HS-27A (cell line): Measurements from ENCODE around the gene RSPH6A.

Experiments
- DNase-seq: peaks from one replicate; pipeline ENCODE4 v3.0.0-alpha.2; 2012; ENCODE audit warnings: low read depth, missing footprints

The RSPH6A gene

DNA sequence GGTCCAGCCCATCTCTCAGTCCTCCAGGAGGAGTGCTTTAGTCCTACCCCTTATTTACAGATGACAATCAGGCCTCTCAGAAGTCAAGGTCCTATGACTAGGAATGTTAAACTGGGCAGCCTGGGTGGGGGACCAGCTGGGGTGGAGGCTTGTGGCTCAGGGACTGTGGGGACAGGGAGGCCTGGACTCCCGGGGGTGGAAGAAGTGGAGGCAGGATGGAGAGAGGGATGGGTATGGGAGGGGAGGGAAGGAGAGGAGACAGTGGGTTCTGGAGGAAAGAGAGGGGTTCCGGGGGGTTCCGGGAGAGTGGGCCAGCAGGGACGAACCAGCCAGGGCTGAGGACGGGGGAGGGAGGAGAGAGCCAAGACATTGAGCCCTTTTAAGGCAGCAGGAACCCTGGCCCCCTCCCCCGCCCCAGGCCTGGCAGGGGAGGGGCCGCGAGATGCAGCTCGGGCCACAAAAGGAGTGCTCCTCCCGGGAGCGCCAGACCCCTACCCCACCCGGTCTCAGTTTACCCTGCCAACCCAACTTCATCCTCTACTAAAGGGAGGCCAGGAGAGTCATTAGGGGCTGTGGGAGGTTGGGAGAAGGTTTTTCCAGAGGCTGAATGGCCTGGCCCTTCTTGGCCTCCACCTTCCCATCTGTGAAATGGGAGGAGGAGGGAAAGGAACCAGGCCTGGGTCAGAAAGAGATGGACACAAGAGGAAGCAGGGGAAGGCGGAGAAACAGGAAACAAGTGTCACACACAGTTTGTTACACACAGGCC, 34.5 kb downstream of the RSPH6A start:
- DNase-seq: no peak

DNA sequence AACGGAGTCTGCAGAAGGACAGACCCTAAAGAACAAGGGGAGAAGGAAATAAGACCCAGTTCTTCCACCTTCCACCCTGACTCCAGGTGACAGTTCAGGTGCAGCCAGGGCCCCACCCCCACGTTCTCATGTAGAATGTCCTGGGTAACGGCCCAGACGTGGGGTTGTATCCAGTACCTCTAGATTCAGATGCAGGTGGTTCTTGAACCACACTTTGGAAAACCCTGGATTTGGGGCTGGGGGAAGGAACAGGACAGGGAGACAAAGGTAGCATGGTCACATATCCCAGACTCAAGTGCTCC, 35.0 kb downstream of the RSPH6A start:
- DNase-seq: no peak

DNA sequence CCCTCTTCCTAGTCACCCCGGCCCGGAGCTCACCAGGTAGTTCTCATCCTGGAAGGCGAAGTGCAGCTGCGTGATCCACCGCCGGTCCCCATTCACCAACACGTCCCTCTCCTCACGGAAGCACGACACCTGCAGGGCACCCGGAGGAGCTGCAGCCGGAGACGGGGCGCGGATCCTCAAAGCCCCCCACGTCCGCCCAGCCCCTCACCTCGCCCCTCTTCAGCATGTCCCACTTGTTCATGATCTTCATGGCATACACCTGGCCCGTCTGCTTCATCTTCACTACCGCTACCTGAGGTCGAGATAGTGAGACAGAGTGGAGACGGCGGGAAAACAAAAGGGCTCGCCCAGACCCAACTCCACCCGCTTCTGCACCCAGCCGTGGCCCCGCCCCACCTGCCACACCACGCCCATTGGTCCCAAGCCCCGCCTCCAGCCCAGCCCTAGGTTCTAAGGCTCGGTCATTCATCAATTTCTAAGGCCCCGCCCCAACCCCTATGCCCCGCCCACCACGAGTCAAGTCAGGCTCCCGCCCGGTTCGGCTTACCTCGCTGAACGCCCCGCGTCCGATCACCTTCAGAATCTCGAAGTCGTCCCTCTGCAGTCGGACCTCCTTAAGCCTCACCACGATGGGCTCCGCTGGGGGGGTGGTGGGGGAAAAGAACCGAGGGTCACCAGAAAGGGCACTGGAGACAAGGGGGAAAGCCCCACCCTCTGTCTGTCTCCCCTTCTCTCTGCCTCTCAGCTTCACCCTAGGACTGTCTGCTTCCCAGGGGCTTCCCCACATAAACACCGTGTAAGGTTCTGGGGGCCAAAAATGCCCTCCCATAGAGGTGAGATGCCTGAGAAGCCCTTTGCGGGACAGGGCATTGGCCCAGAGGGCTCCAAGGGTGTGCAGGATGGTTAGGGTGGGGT, 35.6 kb downstream of the RSPH6A start:
- DNase-seq: no peak

DNA sequence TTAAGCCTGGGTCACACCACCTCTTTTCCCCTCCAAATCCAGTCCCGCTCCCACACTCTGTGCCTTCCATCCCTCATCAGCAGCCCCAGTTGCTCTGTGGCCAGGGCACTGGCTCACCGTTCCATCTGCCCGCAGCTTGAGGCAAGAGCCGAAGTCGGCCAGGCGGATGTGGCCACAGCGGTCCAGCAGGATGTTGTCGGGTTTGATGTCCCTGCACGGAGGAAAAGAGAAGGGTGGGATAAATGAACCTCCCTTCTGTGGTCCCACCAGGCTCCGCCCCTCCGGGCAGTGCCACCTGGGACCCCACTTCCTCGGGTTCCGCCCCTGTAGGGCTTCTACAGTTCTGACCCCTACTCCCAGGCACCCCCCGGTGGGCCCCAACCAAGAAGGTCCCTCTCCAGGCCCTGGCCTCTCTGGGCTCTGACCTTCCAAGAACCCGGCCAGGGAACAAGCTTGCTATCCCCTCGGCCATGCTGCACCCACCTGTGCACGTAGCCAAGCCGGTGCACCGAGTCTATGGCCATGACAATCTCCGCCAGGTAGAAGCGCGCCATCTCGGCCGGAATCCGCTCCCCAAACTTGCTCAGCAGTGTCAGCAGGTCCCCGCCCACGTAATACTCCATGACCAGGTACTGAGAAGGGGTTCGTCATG, 37.0 kb downstream of the RSPH6A start:
- no peak for DNase-seq

DNA sequence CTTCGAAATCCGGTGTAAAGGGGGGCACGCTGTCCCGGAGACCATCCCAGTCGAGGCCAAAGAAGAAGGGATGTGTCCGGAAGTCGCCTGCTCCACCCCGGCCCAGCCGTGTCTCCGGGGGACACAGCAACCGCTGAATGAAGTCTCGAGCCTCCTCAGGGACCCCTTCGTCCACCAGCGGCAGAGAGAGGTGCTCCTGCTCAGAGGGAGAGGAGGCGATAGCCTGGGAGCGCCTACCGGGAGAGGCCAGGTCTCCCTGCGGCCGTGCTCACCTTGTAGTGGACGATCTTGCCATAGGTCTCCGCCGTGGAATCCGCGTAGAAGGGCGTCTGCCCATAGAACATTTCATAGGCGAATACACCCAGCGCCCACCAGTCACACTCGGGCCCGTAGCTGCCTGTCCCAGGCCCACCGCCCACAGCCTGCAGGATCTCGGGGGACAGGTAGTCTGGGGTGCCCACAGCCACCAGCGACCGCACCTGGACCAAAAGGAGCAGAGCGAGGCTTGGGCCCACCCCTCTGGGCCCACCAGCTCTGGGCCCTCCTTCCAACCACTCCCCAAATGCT, 37.6 kb downstream of the RSPH6A start:
- DNase-seq: no peak

DNA sequence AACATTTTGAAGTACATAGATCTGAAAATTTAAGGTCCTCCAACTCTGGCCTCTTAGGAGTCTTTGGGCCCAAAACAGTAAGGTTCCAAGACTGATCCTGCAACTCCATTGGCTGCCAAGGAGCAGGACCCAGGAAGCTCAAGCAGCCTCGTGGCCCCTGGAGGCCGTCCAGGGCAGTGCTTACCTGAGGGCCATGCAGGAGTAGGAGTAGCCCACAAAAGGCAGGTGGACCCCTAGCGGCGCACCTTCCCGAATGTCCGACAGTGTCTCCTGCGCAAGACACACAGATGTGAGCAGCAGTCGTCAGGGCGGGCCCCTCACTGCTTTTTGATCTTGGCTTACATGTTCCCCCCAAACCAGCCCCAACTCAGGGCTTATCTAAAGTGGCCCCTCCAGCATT, 40.3 kb downstream of the RSPH6A start:
- DNase-seq: no peak

DNA sequence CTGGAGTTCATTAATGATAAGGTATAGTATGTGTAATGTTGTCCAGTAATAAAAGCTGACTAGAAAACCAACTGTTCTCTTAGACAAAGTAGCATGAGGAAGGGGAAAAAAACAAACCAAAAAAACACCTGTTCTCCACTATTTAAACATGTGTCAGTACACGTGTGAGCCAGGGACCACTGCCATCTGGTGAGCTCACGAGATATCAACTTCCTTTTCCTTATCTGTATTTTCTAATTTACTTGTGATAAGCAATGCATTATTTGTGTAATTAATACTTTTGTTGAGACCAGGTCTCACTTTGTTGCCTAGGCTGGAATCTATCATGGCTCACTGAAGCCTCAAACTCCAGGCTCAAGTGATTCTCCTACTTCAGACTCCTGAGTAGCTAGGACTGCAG, 41.7 kb downstream of the RSPH6A start:
- DNase-seq: no peak

DNA sequence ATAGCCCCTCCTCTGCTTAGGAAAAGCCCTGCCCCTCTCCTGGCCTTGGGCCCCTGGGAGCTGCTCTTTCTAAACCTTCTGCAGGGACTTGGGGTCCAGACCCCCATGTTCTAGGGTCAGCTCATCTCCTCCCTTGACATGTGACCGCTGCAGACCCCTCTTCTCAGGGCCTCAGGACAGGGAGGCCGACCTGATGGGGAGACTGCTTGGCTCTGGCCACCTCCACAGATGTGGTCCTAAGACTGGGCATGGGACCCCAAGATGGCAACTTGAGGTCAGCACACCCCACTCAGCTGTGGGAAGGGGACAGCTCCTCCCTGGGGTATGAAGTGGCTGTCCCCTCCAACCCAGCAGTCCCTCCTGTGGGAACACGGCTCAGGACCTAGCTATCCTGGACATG, 42.2 kb downstream of the RSPH6A start:
- DNase-seq: no peak

DNA sequence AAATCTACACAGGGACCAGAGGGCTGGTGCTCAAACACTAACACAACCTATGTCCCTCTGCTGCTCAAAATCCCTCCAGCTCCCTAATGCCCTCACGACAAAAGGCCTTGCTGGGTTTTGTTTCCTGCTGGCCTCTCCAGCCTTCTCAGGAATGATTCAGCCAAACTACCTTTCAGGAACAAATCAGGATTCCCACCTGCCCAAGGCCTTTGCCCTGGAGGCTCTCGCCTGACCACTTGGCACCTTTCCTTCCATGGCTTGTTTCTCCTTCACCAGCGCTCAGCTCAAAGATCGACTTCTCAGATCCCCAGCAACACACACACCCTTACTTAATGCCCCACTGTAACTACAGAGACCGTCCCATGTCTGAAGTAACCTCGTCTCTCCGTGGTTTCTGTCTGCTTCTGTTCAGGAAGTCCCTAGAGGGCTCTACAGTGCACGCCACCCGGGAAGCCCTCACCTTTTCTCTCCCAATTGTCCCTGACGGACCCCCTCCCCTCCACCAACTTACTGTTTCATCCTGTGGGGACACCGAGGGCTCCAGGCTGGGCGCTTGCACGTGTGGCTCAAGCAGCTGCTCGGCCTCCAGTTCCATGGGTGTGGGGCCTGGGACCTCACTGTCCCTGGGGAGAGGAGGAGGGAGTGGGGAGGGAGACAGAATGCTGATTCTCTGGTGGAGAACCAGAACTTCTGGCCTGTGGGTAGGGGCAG, 42.8 kb downstream of the RSPH6A start:
- no peak for DNase-seq

DNA sequence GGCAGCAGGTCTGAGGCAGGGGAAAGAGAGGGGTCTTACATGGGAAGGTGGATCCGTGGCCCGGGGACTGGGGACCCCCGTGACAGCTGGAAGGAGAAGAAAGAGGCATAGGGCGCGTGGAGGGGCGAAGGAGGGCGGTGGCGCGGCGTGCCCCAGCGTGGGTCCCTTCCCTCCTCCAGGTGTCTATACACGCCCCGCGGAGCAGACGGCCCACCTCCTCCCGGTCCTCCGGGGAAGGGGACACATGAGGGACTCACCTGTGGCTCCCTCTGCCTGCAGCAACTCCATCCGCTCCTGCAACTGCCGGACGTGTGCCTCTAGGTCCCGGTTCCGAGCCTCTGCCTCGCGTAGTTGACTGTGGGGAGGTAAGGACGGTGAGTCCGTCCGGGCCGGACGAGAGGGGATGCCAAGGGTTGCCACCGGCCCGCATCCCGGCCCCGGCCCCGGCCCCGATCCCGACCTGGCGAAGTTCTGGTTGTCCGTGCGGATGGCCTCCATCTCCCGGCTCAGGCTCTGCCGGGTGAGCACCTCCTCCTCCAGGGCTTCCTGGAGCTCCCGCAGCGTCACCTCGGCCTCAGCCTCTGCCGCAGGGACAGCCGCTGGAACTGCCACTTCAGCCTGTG, 43.7 kb downstream of the RSPH6A start:
- DNase-seq: no peak

DNA sequence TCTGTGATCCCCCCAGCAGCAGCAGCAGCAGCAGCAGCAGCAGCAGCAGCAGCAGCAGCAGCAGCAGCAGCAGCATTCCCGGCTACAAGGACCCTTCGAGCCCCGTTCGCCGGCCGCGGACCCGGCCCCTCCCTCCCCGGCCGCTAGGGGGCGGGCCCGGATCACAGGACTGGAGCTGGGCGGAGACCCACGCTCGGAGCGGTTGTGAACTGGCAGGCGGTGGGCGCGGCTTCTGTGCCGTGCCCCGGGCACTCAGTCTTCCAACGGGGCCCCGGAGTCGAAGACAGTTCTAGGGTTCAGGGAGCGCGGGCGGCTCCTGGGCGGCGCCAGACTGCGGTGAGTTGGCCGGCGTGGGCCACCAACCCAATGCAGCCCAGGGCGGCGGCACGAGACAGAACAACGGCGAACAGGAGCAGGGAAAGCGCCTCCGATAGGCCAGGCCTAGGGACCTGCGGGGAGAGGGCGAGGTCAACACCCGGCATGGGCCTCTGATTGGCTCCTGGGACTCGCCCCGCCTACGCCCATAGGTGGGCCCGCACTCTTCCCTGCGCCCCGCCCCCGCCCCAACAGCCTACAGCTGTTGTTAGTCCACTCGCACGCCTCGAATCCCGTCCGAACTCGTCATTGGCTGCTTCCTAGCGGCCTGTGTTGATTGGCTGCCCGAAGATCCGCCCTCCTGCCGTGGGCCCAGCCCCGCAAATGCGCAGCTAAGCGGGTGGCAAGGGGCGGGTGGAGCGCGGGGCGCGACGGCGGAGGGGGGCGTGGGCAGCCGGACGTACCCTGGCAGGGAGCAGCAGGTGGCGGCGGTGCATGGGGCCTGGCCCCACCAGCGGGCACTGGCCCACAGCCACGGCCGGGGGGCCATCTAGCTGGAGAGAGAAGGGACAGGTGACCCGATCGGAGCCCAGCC, 44.7 kb downstream of the RSPH6A start:
- peak; percentile 67 for DNase-seq

DNA sequence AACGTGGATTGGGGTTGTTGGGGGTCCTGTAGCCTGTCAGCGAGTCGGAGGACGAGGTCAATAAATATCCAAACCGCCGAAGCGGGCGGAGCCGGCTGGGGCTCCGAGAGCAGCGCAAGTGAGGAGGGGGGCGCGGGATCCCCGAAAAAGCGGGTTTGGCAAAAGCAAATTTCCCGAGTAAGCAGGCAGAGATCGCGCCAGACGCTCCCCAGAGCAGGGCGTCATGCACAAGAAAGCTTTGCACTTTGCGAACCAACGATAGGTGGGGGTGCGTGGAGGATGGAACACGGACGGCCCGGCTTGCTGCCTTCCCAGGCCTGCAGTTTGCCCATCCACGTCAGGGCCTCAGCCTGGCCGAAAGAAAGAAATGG, 45.3 kb downstream of the RSPH6A start:
- DNase-seq: peak; percentile 42

DNA sequence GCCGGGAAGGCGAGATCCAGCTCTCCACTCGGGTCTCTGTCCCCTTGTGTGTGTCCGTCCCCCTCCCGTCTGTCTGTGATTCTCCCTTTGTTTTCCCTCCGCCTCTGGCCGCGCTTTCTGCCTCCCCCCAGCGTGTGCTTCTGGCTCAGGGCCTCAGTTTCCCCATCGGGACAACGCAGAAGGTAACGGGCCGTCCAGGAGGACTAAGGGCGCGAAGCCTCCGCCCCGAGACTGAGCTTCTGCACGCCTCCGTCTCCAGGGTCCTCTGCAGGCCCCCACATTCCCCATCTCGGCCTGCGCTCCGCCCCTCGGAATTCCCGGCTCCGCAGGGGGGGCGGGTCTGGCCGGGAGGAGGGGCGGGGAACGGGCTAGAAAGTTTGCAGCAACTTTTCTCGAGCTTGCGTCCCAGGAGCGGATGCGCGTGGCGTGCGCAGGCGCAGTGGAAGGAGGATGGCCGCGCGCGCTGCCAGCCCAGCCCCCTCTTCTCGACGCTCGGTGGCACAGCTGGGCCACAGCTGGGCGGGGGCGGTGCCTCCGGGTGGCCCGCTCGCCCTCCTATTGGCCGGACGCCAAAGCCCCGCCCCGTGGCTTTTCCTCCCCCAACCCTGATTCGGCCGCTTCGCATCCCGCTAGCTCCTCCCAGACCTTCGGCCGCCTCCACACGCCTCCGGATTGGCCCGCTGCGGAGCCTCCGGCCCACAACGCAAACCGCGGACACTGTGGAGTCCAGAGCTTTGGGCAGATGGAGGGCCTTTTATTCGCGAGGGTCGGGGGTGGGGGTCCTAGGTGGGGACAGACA, 45.9 kb downstream of the RSPH6A start, which contains the start of gene SIX5:
TSS of gene SIX5 (minus strand) at position 269 of the 799 bp plus-strand sequence. CDS start 408 bp downstream, outside the sequence.
- peak; percentile 95 for DNase-seq

DNA sequence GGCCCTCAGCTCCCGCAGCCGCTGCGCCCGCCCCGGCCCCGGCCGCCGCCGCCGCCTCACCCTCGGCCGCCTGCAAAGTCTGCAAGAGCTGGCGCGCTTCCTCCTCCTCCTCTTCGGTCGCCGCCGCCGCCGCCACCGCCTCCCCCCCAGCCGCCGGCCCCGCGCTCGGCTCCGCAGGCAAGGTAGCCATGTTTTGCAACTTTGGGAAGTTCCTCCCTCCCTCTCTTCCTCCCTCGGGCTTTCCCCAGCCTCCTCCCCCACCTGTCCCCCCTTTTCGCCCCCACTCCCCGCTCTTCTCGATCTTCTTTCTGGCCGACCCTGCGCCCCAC, 46.5 kb downstream of the RSPH6A start:
- DNase-seq: no peak

DNA sequence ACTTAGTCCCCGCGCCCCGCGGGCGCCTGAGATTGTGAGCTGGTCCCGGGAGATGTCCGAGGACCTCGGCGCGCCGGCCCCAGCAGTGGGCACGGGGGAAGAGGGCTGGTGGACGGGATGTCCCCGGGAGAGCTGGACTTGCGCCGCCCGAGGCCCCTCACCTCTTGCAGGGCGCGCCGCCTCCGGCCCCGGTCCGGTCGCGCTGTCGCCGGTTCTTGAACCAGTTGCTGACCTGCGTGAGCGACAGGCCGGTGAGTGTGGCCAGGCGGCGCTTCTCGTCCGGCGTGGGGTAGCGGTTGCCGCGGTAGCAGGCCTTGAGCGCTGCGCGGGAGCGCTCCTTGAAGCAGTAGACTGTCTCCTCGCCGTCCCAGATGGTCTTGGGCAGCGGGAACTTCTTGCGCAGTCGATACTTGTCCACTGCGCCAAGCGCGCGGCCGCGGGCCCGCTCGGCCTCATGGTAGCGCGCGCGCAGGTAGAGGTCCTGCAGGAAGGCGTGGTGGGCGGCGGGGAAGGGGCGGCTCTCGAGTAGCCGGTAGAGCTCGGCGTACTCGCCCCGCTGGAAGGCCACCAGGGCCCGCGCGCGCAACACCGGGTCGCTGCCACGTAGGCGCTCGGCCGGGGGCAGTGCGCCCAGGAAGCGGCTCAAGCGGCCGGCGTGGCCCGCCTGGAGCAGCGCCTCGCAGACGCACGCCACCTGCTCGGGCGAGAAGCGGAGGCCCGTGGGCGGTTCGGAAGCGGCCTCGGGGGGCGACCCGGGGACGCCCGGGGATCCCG, 47.0 kb downstream of the RSPH6A start:
- DNase-seq: peak; percentile 35

DNA sequence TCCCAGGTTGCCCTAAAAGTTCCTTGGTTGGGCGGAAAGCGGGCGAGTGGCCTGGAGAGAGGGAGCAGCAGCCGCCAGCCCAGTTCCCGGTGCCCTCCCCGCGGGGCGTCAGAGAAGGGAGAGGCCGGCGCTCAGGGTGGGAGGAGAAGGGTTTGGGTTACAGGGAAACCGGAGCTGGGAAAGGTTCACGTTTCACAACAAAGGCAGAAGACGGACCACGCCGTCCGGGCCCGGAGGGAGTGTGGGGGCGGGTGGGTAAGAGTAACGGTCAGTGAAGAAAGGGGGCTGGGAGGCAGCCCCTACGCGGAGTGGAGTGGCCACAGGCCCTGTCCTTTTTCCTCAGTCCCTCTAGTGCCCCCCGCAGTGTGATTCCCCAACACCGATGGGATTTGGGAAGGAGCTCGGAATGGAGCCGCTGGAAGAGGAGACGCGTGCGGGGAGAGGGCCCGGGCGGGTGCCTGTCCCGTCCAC, 47.7 kb downstream of the RSPH6A start:
- DNase-seq: peak; percentile 66

DNA sequence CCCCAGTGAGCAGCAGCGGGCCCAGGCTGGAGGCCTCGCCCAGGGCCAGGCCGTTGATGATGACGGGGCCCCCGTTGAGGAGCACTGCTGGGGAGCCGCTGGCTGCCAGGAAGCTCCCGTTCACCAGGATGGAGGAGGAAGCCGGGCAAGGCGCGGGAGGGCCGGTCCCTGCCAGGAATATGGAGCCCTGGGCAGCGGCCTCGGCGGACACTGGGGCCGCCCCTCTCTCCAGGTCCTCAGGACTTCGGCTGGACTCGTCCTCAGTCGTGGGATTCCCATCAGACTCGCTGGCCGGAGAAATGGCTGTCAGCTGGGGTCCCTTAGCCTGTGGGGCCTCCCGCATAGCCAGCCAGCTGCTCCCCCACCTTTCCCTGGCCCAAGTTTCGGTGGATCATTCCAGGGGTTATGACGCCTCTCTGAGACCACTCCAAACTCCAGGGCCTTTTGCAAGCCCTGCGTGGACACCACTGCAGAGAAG, 48.2 kb downstream of the RSPH6A start:
- DNase-seq: no peak

DNA sequence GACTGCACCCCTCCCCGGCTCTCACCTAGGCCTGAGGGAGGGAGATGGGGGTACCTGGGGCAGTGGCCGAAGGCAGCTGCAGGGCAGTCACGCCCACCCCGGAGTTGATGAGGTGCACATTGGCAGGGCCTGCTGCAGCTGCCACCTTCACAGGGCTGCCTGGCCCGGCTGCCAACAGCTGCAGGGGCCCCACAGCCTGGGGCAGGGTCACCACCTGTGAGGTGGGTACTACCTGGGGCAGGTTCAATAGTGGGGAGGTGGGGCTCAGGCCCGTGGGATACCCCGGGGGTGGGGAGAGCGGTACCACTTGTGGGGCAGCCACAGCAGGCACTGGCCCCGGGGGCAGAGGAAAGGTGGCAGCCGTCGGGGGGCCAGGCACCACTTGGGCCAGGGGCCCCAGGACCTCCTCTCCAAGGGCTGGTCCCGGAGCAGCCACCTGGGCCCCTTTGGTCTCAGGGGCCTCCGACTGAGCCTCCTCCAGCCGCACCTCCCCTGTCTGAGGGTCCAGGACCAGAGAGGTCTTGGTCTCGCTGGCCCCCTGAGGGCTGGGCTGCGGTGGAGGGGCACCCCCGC, 48.7 kb downstream of the RSPH6A start:
- DNase-seq: no peak
